GM13977 (cell line): ENCODE measurements around the gene SCGB1A1.

Experiments used
- DNase-seq: peaks from one replicate; pipeline ENCODE4 v3.0.0; 2012; ENCODE audit warnings: low spot score
- in situ Hi-C: fragments of 300-500 bp; cut with MboI; formaldehyde crosslinking; loops from one replicate; pipeline ENCODE4 v1.12.0; 2022; ENCODE audit warnings: low sequenced_read_pairs, low pct_unique_long_range_greater_than_20kb, mixed read lengths, inconsistent platforms; ENCODE audit not compliant: unreplicated experiment
- TF ChIP-seq, protein P1 (sequence below): IDR thresholded peaks from 2 replicates; pipeline ENCODE4 v1.5.1; 2012; ENCODE audit warnings: mild to moderate bottlenecking, control low read depth; ENCODE audit not compliant: insufficient read depth; ENCODE audit errors: extremely low read depth, missing control alignments

The SCGB1A1 gene

DNA sequence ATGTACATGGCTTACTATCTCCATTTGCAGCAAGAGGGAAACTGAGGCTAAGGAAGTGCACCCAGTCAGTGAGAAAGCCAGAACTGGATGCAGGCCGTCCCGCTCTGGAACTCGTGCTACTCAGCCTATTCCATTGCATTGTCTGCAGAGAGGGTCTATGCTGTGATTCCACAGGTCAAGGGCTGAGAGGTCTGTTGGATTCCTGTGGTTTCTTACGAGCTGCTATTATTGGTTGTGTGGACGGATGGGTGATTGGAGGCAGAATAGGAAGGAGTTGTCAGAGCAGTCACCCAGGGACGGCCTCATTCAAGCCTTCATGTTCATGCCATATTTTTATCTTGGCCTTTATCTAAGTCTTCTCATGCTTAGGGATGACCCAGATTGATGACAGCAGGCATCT lies 33.4 kb downstream of the SCGB1A1 start:
- TF ChIP-seq, protein P1, sequence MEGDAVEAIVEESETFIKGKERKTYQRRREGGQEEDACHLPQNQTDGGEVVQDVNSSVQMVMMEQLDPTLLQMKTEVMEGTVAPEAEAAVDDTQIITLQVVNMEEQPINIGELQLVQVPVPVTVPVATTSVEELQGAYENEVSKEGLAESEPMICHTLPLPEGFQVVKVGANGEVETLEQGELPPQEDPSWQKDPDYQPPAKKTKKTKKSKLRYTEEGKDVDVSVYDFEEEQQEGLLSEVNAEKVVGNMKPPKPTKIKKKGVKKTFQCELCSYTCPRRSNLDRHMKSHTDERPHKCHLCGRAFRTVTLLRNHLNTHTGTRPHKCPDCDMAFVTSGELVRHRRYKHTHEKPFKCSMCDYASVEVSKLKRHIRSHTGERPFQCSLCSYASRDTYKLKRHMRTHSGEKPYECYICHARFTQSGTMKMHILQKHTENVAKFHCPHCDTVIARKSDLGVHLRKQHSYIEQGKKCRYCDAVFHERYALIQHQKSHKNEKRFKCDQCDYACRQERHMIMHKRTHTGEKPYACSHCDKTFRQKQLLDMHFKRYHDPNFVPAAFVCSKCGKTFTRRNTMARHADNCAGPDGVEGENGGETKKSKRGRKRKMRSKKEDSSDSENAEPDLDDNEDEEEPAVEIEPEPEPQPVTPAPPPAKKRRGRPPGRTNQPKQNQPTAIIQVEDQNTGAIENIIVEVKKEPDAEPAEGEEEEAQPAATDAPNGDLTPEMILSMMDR: no peak
- in situ Hi-C loops: no loop called here
- DNase-seq: no peak

DNA sequence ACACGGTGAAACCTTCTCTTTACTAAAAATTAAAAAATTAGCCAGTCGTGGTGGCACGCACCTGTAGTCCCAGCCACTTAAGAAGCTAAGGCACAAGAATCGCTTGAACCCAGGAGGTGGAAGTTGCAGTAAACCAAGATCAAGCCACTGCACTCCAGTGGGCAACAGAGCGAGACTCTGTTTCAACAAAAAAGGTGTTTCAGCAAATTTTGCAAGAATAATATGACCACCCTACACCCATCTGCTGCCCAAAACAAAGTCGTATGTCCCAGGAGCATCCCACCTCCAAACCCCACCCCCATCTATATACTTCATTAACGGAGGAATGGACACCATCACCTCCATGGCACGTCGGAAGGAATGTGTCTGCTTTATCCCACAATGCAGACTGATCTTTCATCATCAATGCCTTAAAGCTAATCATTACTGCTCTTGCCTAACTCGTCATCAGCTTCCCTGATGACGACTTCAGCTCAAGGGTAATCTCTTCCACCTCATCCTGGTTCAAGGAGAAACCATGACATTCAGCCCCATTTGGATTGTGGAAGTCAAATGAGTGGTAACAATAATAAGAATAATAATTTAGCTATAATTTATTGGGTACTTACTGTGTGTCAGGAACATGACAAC lies 34.1 kb downstream of the SCGB1A1 start:
- in situ Hi-C loops: no loop called here
- TF ChIP-seq, protein P1: no peak
- no peak for DNase-seq

DNA sequence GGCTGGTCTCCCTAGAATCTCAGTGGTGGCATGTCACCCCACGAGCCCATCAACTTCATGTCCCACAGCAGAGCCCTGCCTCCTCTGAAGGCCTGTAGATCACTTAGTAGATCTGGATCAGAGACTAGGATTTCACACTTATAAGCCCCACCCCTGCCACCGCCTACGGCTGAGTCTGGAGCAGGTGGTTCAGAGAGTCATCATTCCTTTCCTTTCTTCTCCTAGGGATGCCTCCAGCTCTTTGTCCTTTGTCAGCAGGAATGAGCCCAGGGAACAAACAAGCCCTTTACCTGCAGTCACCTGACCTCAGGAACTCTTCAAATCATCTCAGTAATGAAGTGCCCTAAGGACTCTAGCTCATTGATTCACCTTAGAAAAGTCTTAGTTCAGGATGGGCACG lies 37.8 kb downstream of the SCGB1A1 start:
- in situ Hi-C loops: no loop called here
- TF ChIP-seq, protein P1: no peak
- no peak for DNase-seq

DNA sequence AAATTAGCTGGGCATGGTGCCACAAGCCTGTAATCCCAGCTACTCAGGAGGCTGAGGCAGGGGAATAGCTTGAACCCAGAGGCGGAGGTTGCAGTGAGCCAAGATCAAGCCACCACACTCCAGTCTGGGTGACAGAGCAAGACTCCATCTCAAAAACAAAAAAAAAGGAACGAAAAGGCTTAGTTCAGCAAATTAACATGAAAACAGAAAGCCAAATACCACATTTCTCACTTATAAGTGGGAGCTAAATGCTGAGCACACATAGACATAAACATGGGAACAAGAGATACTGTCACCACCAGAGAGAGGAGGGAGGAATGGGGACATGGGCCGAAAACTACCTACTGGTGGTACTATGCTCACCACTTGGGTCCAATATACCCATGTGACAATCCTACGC lies 38.6 kb downstream of the SCGB1A1 start:
- TF ChIP-seq, protein P1: no peak
- in situ Hi-C loops: no loop called here
- DNase-seq: no peak

- in situ Hi-C loops: no loop called here
- TF ChIP-seq, protein P1: no peak
- DNase-seq: no peak
Observed at GRCh38 chr11:62458212-62459002, 39.6 kb downstream of the SCGB1A1 start.

DNA sequence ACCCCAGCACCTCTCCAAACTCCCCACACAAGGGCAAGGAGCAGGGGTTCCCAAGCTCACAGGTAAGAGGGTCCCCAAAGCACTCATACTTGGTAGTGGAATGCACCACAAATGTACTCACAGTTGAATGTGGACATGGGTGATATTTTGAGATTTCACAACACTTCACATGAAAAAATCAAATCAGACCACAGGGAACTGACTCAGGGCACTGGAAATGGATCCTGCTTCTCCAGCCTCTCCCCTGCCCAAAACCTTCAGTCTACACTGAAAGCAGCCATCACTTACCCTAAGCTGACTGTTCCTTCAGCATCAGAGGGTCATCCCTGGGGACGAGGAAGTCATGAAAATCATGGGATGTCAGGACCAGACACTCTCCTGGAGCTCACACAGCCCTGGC lies 40.2 kb downstream of the SCGB1A1 start:
- in situ Hi-C loops: no loop called here

More for the DNA sequence above, 40.2 kb downstream of the SCGB1A1 start:
- TF ChIP-seq, protein P1: no peak
- no peak for DNase-seq
